HCT116 (cell line): ENCODE data around the gene CDH4. TPM values are rescaled to one million over a fixed set of nuclear protein-coding genes. Genes with fewer than 3 reads are reported as not detected.

Experiments
- ATAC-seq: fragments of 200-7000 bp; cut with Tn5 transposase; 2 replicates; pipeline ENCODE4 v1.9.1; 2020; ENCODE audit warnings: mild to moderate bottlenecking, moderate library complexity
- BruUV-seq: library from RNA; stranded (reverse); fragments of 400-500 nt; replicated peaks from 2 replicates; lab custom pipeline; 2021; lab: Mats Ljungman, UMichigan
- CTCF ChIA-PET: fragments of 300-600 bp; sonication (Branson Sonifier 250); formaldehyde crosslinking; loops from one replicate; lab custom pipeline; 2021; ENCODE audit warnings: antibody characterized with exemption; lab: Charles Lee
- POLR2A ChIA-PET: fragments of 300-600, 350-600 bp; sonication (Branson Sonifier 250); formaldehyde crosslinking; loops from one replicate; lab custom pipeline; 2021; ENCODE audit warnings: antibody characterized with exemption; lab: Charles Lee
- RAD21 ChIA-PET, 2 experiments: fragments of 300-600 bp; sonication (Branson Sonifier 250); formaldehyde crosslinking; loops; one replicate each; lab custom pipeline; 2023; ENCODE audit warnings: low total read pairs in 2 of 2; ENCODE audit not compliant: uncharacterized antibody in 2 of 2, unreplicated experiment in 2 of 2, low non-redundant PET in 1 of 2; lab: Charles Lee
- DNase-seq: peaks from one replicate; pipeline ENCODE4 v3.0.0-alpha.2; 2010; ENCODE audit warnings: low read depth, low spot score
- H2AFZ ChIP-seq: fragments of 200-600 bp; shearing (Covaris generic), sonication (generic); 2 replicates; pipeline ENCODE4 v1.6.1; 2017; ENCODE audit warnings: low read depth, mixed run types, mixed read lengths, antibody characterized with exemption, low read length; ENCODE audit not compliant: poor library complexity, severe bottlenecking
- H3K27ac ChIP-seq: 2 replicates; pipeline ENCODE4 v1.5.1; 2012; ENCODE audit warnings: low read depth, low read length
- H3K27me3 ChIP-seq: fragments of 200-600 bp; sonication (generic); 2 replicates; pipeline ENCODE4 v1.6.1; 2016; ENCODE audit warnings: mixed run types, low read length, mixed read lengths; ENCODE audit not compliant: insufficient read depth
- H3K36me3 ChIP-seq, 2 experiments: fragments of 200-500 bp in 1 of 2; fragments of 200-600 bp in 1 of 2; sonication (Bioruptor generic) in 1 of 2; sonication (generic) in 1 of 2; 2 replicates each; pipeline versions ENCODE4 v1.5.1 to v1.6.1; 2014 to 2016; ENCODE audit warnings: low read length in 2 of 2, inconsistent platforms in 1 of 2, mixed read lengths in 1 of 2, mixed run types in 1 of 2; ENCODE audit not compliant: insufficient read depth in 2 of 2, control insufficient read depth in 1 of 2
- H3K4me1 ChIP-seq, 2 experiments: fragments of 200-600 bp in 1 of 2; sonication (generic) in 1 of 2; 2 replicates each; pipeline versions ENCODE4 v1.5.1 to v1.6.1; 2012 to 2017; ENCODE audit warnings: low read length in 2 of 2, inconsistent platforms in 1 of 2, mild to moderate bottlenecking in 1 of 2, mixed read lengths in 1 of 2, mixed run types in 1 of 2, moderate library complexity in 1 of 2; ENCODE audit not compliant: insufficient read depth in 2 of 2, control insufficient read depth in 1 of 2
- H3K4me2 ChIP-seq: fragments of 200-600 bp; sonication (generic); 2 replicates; pipeline ENCODE4 v1.6.1; 2017; ENCODE audit warnings: mixed run types, low read length, mixed read lengths
- H3K4me3 ChIP-seq, 2 experiments: fragments of 200-600 bp in 1 of 2; sonication (generic) in 1 of 2; replicated peaks in 1 of 2; 2 replicates each; pipeline ENCODE4 v1.5.1; 2011 to 2016; ENCODE audit warnings: low read length in 2 of 2, control low read depth in 1 of 2, low read depth in 1 of 2, mild to moderate bottlenecking in 1 of 2, mixed read lengths in 1 of 2, mixed run types in 1 of 2
- H3K79me2 ChIP-seq: fragments of 200-600 bp; sonication (generic); 2 replicates; pipeline ENCODE4 v1.6.1; 2017; ENCODE audit warnings: mild to moderate bottlenecking, mixed run types, low read length, moderate library complexity, mixed read lengths; ENCODE audit not compliant: insufficient read depth
- H3K9ac ChIP-seq: fragments of 200-600 bp; sonication (generic); 2 replicates; pipeline ENCODE4 v1.6.1; 2016; ENCODE audit warnings: low read length, mixed read lengths
- H3K9me2 ChIP-seq: fragments of 200-600 bp; sonication (generic), shearing (Covaris generic); 2 replicates; pipeline ENCODE4 v1.6.1; 2017; ENCODE audit warnings: mixed run types, mild to moderate bottlenecking, moderate library complexity; ENCODE audit not compliant: insufficient read depth
- H3K9me3 ChIP-seq, 2 experiments: fragments of 200-500 bp in 1 of 2; fragments of 200-600 bp in 1 of 2; sonication (Bioruptor generic) in 1 of 2; sonication (generic) in 1 of 2; 2 replicates each; pipeline ENCODE4 v1.6.1; 2014 to 2017; ENCODE audit warnings: low read length in 2 of 2, mixed read lengths in 2 of 2, inconsistent platforms in 1 of 2, low read depth in 1 of 2, mild to moderate bottlenecking in 1 of 2, mixed run types in 1 of 2, moderate library complexity in 1 of 2; ENCODE audit not compliant: control insufficient read depth in 1 of 2, insufficient read depth in 1 of 2
- H4K20me1 ChIP-seq: fragments of 200-600 bp; sonication (generic), shearing (Covaris generic); 2 replicates; pipeline ENCODE4 v1.6.1; 2017; ENCODE audit warnings: mixed run types, mild to moderate bottlenecking, moderate library complexity; ENCODE audit not compliant: insufficient read depth
- CBX3 ChIP-seq: IDR thresholded peaks from 2 replicates; pipeline ENCODE4 v1.6.1; 2012; ENCODE audit warnings: low read depth
- CEBPB ChIP-seq: IDR thresholded peaks from 2 replicates; pipeline ENCODE4 v1.6.1; 2012; ENCODE audit warnings: low read depth
- EZH2phosphoT487 ChIP-seq: fragments of 200-600 bp; IDR thresholded peaks from 2 replicates; pipeline ENCODE4 v1.6.1; 2018; ENCODE audit warnings: antibody characterized with exemption, borderline replicate concordance
- JUND ChIP-seq: IDR thresholded peaks from 2 replicates; pipeline ENCODE4 v1.6.1; 2012
- SRF ChIP-seq: IDR thresholded peaks from 2 replicates; pipeline ENCODE4 v1.6.1; 2012; ENCODE audit warnings: low read depth
- TCF7L2 ChIP-seq: IDR thresholded peaks from 2 replicates; pipeline ENCODE4 v1.7.0; 2011; ENCODE audit warnings: borderline replicate concordance, inconsistent platforms; ENCODE audit not compliant: insufficient read depth, insufficient read length; ENCODE audit errors: extremely low read depth
- ZFX ChIP-seq: fragments of 450-650 bp; IDR thresholded peaks from 2 replicates; pipeline ENCODE4 v1.6.1; 2017
- intact Hi-C: fragments of 100-400 bp; cut with micrococcal nuclease; formaldehyde crosslinking; loops from 2 replicates; pipeline ENCODE4 v1.10.0; 2022
- total RNA-seq: library from RNA; stranded (reverse); gene quantifications from one replicate; pipeline ENCODE4 v1.2.1, GENCODE V29; 2021; ENCODE audit not compliant: unreplicated experiment
- TF ChIP-seq, protein P1 (sequence below): IDR thresholded peaks from 2 replicates; pipeline ENCODE4 v1.6.1; 2012
- TF ChIP-seq, protein P2 (sequence below): IDR thresholded peaks from 2 replicates; pipeline ENCODE4 v1.6.1; 2012
- TF ChIP-seq, protein P3 (sequence below), 3 experiments: fragments of 200-600 bp in 1 of 3; sonication (generic) in 1 of 3; IDR thresholded peaks in 2 of 3; conservative IDR thresholded peaks in 1 of 3; 2 replicates each; pipeline ENCODE4 v1.5.1; 2012 to 2017; ENCODE audit warnings: low read depth in 2 of 3, low read length in 2 of 3, antibody characterized with exemption in 1 of 3, borderline replicate concordance in 1 of 3, control low read depth in 1 of 3, mild to moderate bottlenecking in 1 of 3, mixed read lengths in 1 of 3, mixed run types in 1 of 3, moderate library complexity in 1 of 3; ENCODE audit not compliant: insufficient read depth in 1 of 3
- TF ChIP-seq, protein P4 (sequence below): IDR thresholded peaks from 2 replicates; pipeline ENCODE4 v1.6.1; 2012; ENCODE audit warnings: low read depth

CDH4 gene
- total RNA-seq, 1 experiment from 2014 or later = not detected

DNA sequence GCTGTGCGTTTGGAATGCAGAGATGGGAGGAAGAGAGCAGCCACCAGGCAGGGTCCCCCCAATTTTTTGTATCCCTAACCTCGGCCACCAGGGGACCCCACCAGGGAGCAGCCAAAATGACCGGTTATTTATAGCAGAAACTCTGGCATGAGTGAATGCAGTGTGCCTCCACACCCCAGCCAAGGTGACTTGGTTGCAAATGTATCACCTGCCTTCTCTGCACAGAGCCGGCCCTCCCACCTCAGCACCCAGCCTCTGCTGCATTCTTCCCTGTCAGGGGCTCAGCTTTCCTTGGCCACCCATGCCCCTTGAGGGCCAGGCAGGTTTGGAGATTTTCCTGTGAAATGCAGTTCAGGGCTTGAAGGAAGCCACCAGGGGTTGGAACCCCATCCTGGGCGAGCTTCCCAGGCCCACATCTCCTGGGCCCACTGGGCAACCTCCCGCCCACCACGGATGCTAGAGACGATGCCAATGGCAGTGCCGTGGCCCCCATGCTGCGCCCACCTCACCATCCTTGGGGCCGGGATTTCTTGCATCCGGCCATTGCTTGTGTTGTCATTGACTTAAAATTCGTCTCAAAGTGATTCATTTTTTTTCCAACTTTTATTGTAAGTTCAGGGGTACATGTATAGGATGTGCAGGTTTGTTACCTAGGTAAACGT, 522.0 kb downstream of the CDH4 start:
- no peak overlapping the region for H3K4me3 ChIP-seq
- RAD21 ChIA-PET = no interaction called here
- POLR2A ChIA-PET = no interaction called here
- no peak for ATAC-seq
- no TSS peak for BruUV-seq
- no peaks in the 10 kb centered on the region for H4K20me1 ChIP-seq
- TF ChIP-seq, protein P1, sequence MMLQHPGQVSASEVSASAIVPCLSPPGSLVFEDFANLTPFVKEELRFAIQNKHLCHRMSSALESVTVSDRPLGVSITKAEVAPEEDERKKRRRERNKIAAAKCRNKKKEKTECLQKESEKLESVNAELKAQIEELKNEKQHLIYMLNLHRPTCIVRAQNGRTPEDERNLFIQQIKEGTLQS = no peak
- TF ChIP-seq, protein P2, sequence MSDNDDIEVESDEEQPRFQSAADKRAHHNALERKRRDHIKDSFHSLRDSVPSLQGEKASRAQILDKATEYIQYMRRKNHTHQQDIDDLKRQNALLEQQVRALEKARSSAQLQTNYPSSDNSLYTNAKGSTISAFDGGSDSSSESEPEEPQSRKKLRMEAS = no peak
- no peak for TF ChIP-seq CBX3
- TF ChIP-seq, protein P3, sequence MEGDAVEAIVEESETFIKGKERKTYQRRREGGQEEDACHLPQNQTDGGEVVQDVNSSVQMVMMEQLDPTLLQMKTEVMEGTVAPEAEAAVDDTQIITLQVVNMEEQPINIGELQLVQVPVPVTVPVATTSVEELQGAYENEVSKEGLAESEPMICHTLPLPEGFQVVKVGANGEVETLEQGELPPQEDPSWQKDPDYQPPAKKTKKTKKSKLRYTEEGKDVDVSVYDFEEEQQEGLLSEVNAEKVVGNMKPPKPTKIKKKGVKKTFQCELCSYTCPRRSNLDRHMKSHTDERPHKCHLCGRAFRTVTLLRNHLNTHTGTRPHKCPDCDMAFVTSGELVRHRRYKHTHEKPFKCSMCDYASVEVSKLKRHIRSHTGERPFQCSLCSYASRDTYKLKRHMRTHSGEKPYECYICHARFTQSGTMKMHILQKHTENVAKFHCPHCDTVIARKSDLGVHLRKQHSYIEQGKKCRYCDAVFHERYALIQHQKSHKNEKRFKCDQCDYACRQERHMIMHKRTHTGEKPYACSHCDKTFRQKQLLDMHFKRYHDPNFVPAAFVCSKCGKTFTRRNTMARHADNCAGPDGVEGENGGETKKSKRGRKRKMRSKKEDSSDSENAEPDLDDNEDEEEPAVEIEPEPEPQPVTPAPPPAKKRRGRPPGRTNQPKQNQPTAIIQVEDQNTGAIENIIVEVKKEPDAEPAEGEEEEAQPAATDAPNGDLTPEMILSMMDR (IDR thresholded peaks at IDR 0.05 in 2 of 3, conservative IDR thresholded peaks at IDR 0.05 in 1 of 3; ENCODE audit: borderline replicate concordance in 1 of 3, insufficient read depth in 1 of 3, low read depth in 2 of 3, low read length in 2 of 3) = no peak
- H3K9me3 ChIP-seq = no peaks in the 10 kb centered on the region
- no peak overlapping the region for H2AFZ ChIP-seq
- peaks cover 12% of the 10 kb centered on the region; the same call in 1 of the 2 replicates for H3K27me3 ChIP-seq
- H3K9ac ChIP-seq = no peak overlapping the region
- H3K36me3 ChIP-seq = no peaks in the 10 kb centered on the region
- H3K4me2 ChIP-seq = no peak overlapping the region
- CTCF ChIA-PET = no interaction called here
- DNase-seq = no peak
- intact Hi-C loops = no loop called here
- no peak overlapping the region for H3K27ac ChIP-seq
- H3K9me2 ChIP-seq = no peaks in the 10 kb centered on the region
- H3K4me1 ChIP-seq = no peaks in the 10 kb centered on the region
- H3K79me2 ChIP-seq = no peaks in the 10 kb centered on the region

DNA sequence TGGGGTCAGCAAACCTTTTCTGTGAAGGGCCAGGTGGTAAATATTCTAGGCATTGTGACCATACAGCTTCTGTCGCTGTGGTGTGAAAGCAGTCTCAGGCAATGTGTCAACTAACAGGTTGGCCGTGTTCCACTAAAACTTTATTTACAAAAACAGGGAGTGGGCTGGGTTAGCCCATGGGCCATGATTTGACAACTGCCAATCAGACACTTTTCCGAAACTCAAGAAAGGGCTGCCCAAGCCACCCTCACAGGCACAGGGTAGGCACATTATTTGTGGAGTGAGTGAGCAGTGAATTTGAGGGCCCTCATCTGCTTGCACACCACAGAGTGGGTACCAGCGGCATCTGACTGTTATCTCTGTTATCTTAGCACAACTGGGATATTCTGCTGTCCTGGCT, 523.4 kb downstream of the CDH4 start:
- peaks cover 25% of the 10 kb centered on the region for H3K27me3 ChIP-seq
- no peak overlapping the region for H3K27ac ChIP-seq
- H3K36me3 ChIP-seq = no peaks in the 10 kb centered on the region
- H4K20me1 ChIP-seq = no peaks in the 10 kb centered on the region
- RAD21 ChIA-PET = no interaction called here
- no peak for DNase-seq
- H2AFZ ChIP-seq = no peak overlapping the region
- no peaks in the 10 kb centered on the region for H3K9me3 ChIP-seq
- no peaks in the 10 kb centered on the region for H3K9me2 ChIP-seq
- POLR2A ChIA-PET = no interaction called here
- CTCF ChIA-PET = no interaction called here
- H3K4me1 ChIP-seq = no peaks in the 10 kb centered on the region
- H3K79me2 ChIP-seq = no peaks in the 10 kb centered on the region
- H3K4me2 ChIP-seq = no peak overlapping the region
- H3K9ac ChIP-seq = no peak overlapping the region
- BruUV-seq = no TSS peak
- no peak overlapping the region for H3K4me3 ChIP-seq
- intact Hi-C loops = no loop called here
- no peak for ATAC-seq
- TF ChIP-seq EZH2phosphoT487 (no peak), JUND (no peak), SRF (no peak), TCF7L2 (no peak), ZFX (no peak), CEBPB (no peak)
- TF ChIP-seq, protein P4, sequence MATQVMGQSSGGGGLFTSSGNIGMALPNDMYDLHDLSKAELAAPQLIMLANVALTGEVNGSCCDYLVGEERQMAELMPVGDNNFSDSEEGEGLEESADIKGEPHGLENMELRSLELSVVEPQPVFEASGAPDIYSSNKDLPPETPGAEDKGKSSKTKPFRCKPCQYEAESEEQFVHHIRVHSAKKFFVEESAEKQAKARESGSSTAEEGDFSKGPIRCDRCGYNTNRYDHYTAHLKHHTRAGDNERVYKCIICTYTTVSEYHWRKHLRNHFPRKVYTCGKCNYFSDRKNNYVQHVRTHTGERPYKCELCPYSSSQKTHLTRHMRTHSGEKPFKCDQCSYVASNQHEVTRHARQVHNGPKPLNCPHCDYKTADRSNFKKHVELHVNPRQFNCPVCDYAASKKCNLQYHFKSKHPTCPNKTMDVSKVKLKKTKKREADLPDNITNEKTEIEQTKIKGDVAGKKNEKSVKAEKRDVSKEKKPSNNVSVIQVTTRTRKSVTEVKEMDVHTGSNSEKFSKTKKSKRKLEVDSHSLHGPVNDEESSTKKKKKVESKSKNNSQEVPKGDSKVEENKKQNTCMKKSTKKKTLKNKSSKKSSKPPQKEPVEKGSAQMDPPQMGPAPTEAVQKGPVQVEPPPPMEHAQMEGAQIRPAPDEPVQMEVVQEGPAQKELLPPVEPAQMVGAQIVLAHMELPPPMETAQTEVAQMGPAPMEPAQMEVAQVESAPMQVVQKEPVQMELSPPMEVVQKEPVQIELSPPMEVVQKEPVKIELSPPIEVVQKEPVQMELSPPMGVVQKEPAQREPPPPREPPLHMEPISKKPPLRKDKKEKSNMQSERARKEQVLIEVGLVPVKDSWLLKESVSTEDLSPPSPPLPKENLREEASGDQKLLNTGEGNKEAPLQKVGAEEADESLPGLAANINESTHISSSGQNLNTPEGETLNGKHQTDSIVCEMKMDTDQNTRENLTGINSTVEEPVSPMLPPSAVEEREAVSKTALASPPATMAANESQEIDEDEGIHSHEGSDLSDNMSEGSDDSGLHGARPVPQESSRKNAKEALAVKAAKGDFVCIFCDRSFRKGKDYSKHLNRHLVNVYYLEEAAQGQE = no peak
- TF ChIP-seq, protein P3 (IDR thresholded peaks at IDR 0.05 in 2 of 3, conservative IDR thresholded peaks at IDR 0.05 in 1 of 3; ENCODE audit: borderline replicate concordance in 1 of 3, insufficient read depth in 1 of 3, low read depth in 2 of 3, low read length in 2 of 3) = no peak
